SK-N-SH treated with all-trans-retinoic acid at 6 μM for 48 hours (cell line): Measurements from ENCODE around the gene SHANK2.

Source experiments
- ATAC-seq: fragments of 200-7000 bp; cut with Tn5 transposase; 3 replicates; pipeline ENCODE4 v1.9.1; 2020; ENCODE audit warnings: mild to moderate bottlenecking, moderate library complexity
- ARNTL ChIP-seq: fragments of 450-650 bp; formaldehyde crosslinking; IDR thresholded peaks from 2 replicates; pipeline ENCODE4 v1.5.0; 2020; ENCODE audit warnings: low read depth, mild to moderate bottlenecking, moderate library complexity, borderline replicate concordance
- CREB5 ChIP-seq: fragments of 250-450 bp; sonication (Bioruptor Pico); IDR thresholded peaks from 2 replicates; pipeline ENCODE4 v1.5.1; 2020; ENCODE audit warnings: low read depth, mild to moderate bottlenecking, moderate library complexity
- CSRNP3 ChIP-seq: fragments of 250-450 bp; sonication (Bioruptor Pico); IDR thresholded peaks from 2 replicates; pipeline ENCODE4 v1.5.1; 2021; ENCODE audit warnings: mild to moderate bottlenecking, moderate library complexity
- ESRRG ChIP-seq: fragments of 250-450 bp; sonication (Bioruptor Pico); IDR thresholded peaks from 2 replicates; pipeline ENCODE4 v1.6.1; 2021; ENCODE audit warnings: mild to moderate bottlenecking
- GLIS3 ChIP-seq: fragments of 250-450 bp; sonication (Bioruptor Pico); IDR thresholded peaks from 2 replicates; pipeline ENCODE4 v1.5.0; 2020; ENCODE audit warnings: mild to moderate bottlenecking, moderate library complexity
- ISL1 ChIP-seq: fragments of 250-450 bp; sonication (Bioruptor Pico); IDR thresholded peaks from 2 replicates; pipeline ENCODE4 v2.1.2; 2022; ENCODE audit warnings: mild to moderate bottlenecking, moderate library complexity
- OSR1 ChIP-seq: fragments of 250-450 bp; sonication (Bioruptor Pico); IDR thresholded peaks from 2 replicates; pipeline ENCODE4 v1.8.0; 2022; ENCODE audit warnings: moderate library complexity, mild to moderate bottlenecking, inconsistent platforms
- POU6F1 ChIP-seq: fragments of 250-450 bp; sonication (Bioruptor Pico); IDR thresholded peaks from 2 replicates; pipeline ENCODE4 v1.8.0; 2021; ENCODE audit warnings: low read depth, mild to moderate bottlenecking, moderate library complexity, borderline replicate concordance
- PPARA ChIP-seq: fragments of 250-450 bp; sonication (Bioruptor Pico); IDR thresholded peaks from 2 replicates; pipeline ENCODE4 v1.5.0; 2020; ENCODE audit warnings: mild to moderate bottlenecking, borderline replicate concordance
- RARB ChIP-seq: fragments of 250-450 bp; sonication (Bioruptor Pico); IDR thresholded peaks from 2 replicates; pipeline ENCODE4 v1.8.0; 2021; ENCODE audit warnings: mild to moderate bottlenecking, moderate library complexity
- SNAI2 ChIP-seq: fragments of 250-450 bp; sonication (Bioruptor Pico); IDR thresholded peaks from 2 replicates; pipeline ENCODE4 v1.5.0; 2020; ENCODE audit warnings: mild to moderate bottlenecking, moderate library complexity
- TCF4 ChIP-seq: fragments of 250-450 bp; sonication (Bioruptor Pico); IDR thresholded peaks from 2 replicates; pipeline ENCODE4 v1.8.0; 2021; ENCODE audit warnings: mild to moderate bottlenecking, moderate library complexity, borderline replicate concordance
- TOX ChIP-seq: fragments of 250-450 bp; sonication (Bioruptor Pico); IDR thresholded peaks from 2 replicates; pipeline ENCODE4 v1.8.0; 2021; ENCODE audit warnings: mild to moderate bottlenecking, moderate library complexity, borderline replicate concordance
- TSHZ2 ChIP-seq: fragments of 250-450 bp; sonication (Bioruptor Pico); IDR thresholded peaks from 2 replicates; pipeline ENCODE4 v1.5.0; 2020; ENCODE audit warnings: mild to moderate bottlenecking, moderate library complexity
- ZC3H10 ChIP-seq: fragments of 250-450 bp; sonication (Bioruptor Pico); IDR thresholded peaks from 2 replicates; pipeline ENCODE4 v1.5.1; 2021; ENCODE audit warnings: mild to moderate bottlenecking, moderate library complexity
- ZFP3 ChIP-seq: fragments of 250-450 bp; sonication (Bioruptor Pico); IDR thresholded peaks from 2 replicates; pipeline ENCODE4 v1.5.0; 2020; ENCODE audit warnings: mild to moderate bottlenecking, moderate library complexity
- ZFP30 ChIP-seq: fragments of 450-650 bp; formaldehyde crosslinking; IDR thresholded peaks from 2 replicates; pipeline ENCODE4 v1.5.0; 2022; ENCODE audit warnings: mild to moderate bottlenecking, moderate library complexity
- ZNF565 ChIP-seq: fragments of 450-650 bp; formaldehyde crosslinking; conservative IDR thresholded peaks from 2 replicates; pipeline ENCODE4 v1.5.0; 2020; ENCODE audit warnings: low read depth, mild to moderate bottlenecking, moderate library complexity
- ZNF70 ChIP-seq: fragments of 450-650 bp; formaldehyde crosslinking; IDR thresholded peaks from 2 replicates; pipeline ENCODE4 v1.5.0; 2020; ENCODE audit warnings: mild to moderate bottlenecking, moderate library complexity
- ZNF8 ChIP-seq: fragments of 450-650 bp; formaldehyde crosslinking; IDR thresholded peaks from 2 replicates; pipeline ENCODE4 v1.5.0; 2020; ENCODE audit warnings: mild to moderate bottlenecking, moderate library complexity
- TF ChIP-seq, protein P1 (sequence below): fragments of 250-450 bp; sonication (Bioruptor Pico); IDR thresholded peaks from 2 replicates; pipeline ENCODE4 v1.8.0; 2020; ENCODE audit warnings: mild to moderate bottlenecking, moderate library complexity, borderline replicate concordance

The SHANK2 gene

GRCh38 chr11:71204294-71204693 lies 48.1 kb downstream of the SHANK2 start (continued):
- TF ChIP-seq RARB: no peak
- TF ChIP-seq SNAI2 (CRISPR knock-in tag): no peak
- TF ChIP-seq ZNF70 (CRISPR knock-in tag): no peak
- TF ChIP-seq ZFP30 (CRISPR knock-in tag): no peak
- no peak for TF ChIP-seq POU6F1 (CRISPR knock-in tag)
- no peak for TF ChIP-seq CSRNP3 (CRISPR knock-in tag)
- TF ChIP-seq, all 23 proteins: peak for 0

DNA sequence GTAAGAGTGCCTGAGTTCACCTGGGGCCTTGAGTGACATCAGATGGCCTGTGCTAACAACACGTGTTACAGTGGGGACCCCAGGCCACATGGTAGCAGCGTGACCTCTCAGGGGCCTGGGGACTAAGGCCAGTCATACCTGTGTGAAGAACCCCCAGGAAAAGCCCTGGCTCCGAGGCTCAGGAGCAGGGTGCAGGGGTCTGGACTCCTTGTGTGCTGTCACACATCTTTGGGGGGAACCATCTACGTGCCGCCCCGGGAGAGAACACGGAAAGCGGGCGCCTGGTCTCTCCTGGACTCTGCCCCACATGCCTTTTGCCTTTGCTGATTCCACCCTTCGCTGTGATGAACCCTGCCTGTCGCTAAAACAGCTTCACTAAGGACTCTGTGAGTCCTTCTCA lies 48.7 kb downstream of the SHANK2 start:
- no peak for ATAC-seq
- TF ChIP-seq, protein P1, sequence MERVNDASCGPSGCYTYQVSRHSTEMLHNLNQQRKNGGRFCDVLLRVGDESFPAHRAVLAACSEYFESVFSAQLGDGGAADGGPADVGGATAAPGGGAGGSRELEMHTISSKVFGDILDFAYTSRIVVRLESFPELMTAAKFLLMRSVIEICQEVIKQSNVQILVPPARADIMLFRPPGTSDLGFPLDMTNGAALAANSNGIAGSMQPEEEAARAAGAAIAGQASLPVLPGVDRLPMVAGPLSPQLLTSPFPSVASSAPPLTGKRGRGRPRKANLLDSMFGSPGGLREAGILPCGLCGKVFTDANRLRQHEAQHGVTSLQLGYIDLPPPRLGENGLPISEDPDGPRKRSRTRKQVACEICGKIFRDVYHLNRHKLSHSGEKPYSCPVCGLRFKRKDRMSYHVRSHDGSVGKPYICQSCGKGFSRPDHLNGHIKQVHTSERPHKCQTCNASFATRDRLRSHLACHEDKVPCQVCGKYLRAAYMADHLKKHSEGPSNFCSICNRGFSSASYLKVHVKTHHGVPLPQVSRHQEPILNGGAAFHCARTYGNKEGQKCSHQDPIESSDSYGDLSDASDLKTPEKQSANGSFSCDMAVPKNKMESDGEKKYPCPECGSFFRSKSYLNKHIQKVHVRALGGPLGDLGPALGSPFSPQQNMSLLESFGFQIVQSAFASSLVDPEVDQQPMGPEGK: no peak
- no peak for TF ChIP-seq TOX (CRISPR knock-in tag)

DNA sequence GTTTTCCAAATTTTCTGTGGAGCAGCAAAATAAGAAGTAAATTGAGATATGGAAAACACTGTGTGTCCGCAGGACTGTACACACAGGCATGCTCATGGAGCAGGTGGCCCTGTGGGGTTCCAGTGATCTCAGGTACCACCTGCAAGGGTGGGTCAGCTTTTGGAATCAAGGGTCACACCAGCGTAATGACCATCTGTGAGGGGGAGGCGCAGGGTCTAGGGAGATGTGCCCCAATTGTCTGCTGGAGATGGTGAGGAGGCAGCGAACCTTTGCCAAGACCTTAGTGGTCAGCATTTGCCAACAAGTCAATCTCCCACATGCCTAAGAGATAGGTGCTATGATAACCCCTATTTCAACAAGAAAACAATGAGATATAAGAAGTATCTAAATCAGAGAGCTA lies 49.4 kb downstream of the SHANK2 start:
- no peak for TF ChIP-seq ZNF8 (CRISPR knock-in tag)
- TF ChIP-seq ARNTL (CRISPR knock-in tag): no peak
- TF ChIP-seq GLIS3 (CRISPR knock-in tag): no peak
- no peak for TF ChIP-seq ZFP3 (CRISPR knock-in tag)
- no peak for TF ChIP-seq CSRNP3 (CRISPR knock-in tag)
- TF ChIP-seq ISL1 (CRISPR knock-in tag): no peak
- no peak for TF ChIP-seq ZC3H10 (CRISPR knock-in tag)
- no peak for TF ChIP-seq TCF4 (CRISPR knock-in tag)
- no peak for TF ChIP-seq PPARA (CRISPR knock-in tag)
- no peak for TF ChIP-seq POU6F1 (CRISPR knock-in tag)
- TF ChIP-seq SNAI2 (CRISPR knock-in tag): no peak
- no peak for TF ChIP-seq ESRRG
- no peak for TF ChIP-seq TSHZ2 (CRISPR knock-in tag)
- TF ChIP-seq OSR1 (CRISPR knock-in tag): no peak
- TF ChIP-seq ZNF565 (CRISPR knock-in tag): no peak
- no peak for TF ChIP-seq CREB5 (CRISPR knock-in tag)
- TF ChIP-seq ZFP30 (CRISPR knock-in tag): no peak
- no peak for ATAC-seq
